ENCODE results near the gene KSR1. TPM values are rescaled to one million over a fixed set of nuclear protein-coding genes. Genes with fewer than 3 reads are reported as not detected.

The KSR1 gene
- total and polyA plus RNA-seq, 2 experiments from 2014 or later = 7.8 to 53.2 TPM

- peaks cover 83% of the 10 kb centered on the region for H3K79me2 ChIP-seq (replicated peaks; ENCODE audit: insufficient read depth)
- Mint-ChIP-seq H3K36me3 (ENCODE audit: low read depth) (peaks cover 4% of the 10 kb centered on the region; the same call in 1 of the 3 replicates), H3K27me3 (ENCODE audit: insufficient read depth, low read depth, poor library complexity) (peaks cover 12% of the 10 kb centered on the region), H3K4me1 (peaks cover 65% of the 10 kb centered on the region), H3K9me3 (no peaks in the 10 kb centered on the region), H3K27ac (no peak overlapping the region), H3K4me3 (no peak overlapping the region)
- DNase-seq (ENCODE audit: low spot score) = no peak
- ATAC-seq = no peak
- H3K27ac ChIP-seq (ENCODE audit: low read depth) = no peak overlapping the region
- H2AFZ ChIP-seq = no peak overlapping the region
- no peaks in the 10 kb centered on the region for H3K9me2 ChIP-seq (ENCODE audit: insufficient read depth)
- peaks cover 12% of the 10 kb centered on the region for H3K27me3 ChIP-seq (ENCODE audit: insufficient read depth)
- TF ChIP-seq NANOG (IDR thresholded peaks at IDR 0.05; ENCODE audit: borderline replicate concordance) (no peak), REST (IDR thresholded peaks at IDR 0.05; ENCODE audit: unreplicated experiment) (no peak), JUNB (IDR thresholded peaks at IDR 0.05; ENCODE audit: unreplicated experiment) (no peak), ZNF462 (CRISPR knock-in tag; IDR thresholded peaks at IDR 0.05) (no peak), CREB1 (CRISPR knock-in tag; IDR thresholded peaks at IDR 0.05; ENCODE audit: low read depth) (no peak), POLR2AphosphoS5 (IDR thresholded peaks at IDR 0.05; ENCODE audit: low read depth) (no peak), STAT1 (IDR thresholded peaks at IDR 0.05; ENCODE audit: unreplicated experiment) (no peak), CTCF (conservative IDR thresholded peaks at IDR 0.05; ENCODE audit: low read depth in 2 of 2) (no peak), ETS1 (IDR thresholded peaks at IDR 0.05) (no peak), ZNF114 (CRISPR knock-in tag; IDR thresholded peaks at IDR 0.05) (no peak), EZH2phosphoT487 (IDR thresholded peaks at IDR 0.05; ENCODE audit: unreplicated experiment) (no peak), EZH2 (IDR thresholded peaks at IDR 0.05; ENCODE audit: low read depth, unreplicated experiment) (no peak), ZNF331 (CRISPR knock-in tag; IDR thresholded peaks at IDR 0.05; ENCODE audit: low read depth) (no peak)
- H3K4me2 ChIP-seq = 0 out of 2 replicates have a peak overlapping the region, but pooled peaks have one; percentile 8
- H3K4me3 ChIP-seq = no peak overlapping the region
- H3K36me3 ChIP-seq (ENCODE audit: insufficient read depth) = no peaks in the 10 kb centered on the region
- 0 out of 2 replicates have a peak, but pooled peaks cover 3% of the 10 kb centered on the region for H3F3A ChIP-seq (replicated peaks; ENCODE audit: low read depth)
- H4K20me1 ChIP-seq (replicated peaks; ENCODE audit: insufficient read depth) = peaks cover 18% of the 10 kb centered on the region
- H3K4me1 ChIP-seq (ENCODE audit: insufficient read depth) = peaks cover 61% of the 10 kb centered on the region
Measured at GRCh38 chr17:27460196-27460725, 4.0 kb downstream of the KSR1 start.
